Measurements from ENCODE around the gene BMPER. TPM values are rescaled to one million over a fixed set of nuclear protein-coding genes. Genes with fewer than 3 reads are reported as not detected.

The BMPER gene
- total RNA-seq, 1 experiment from 2014 or later = not detected

GRCh38 chr7:33973231-33974015, 68.1 kb downstream of the BMPER start:
- Mint-ChIP-seq H3K27me3 (ENCODE audit: insufficient read depth, unreplicated experiment) (no peaks in the 10 kb centered on the region), H3K9me3 (ENCODE audit: unreplicated experiment) (no peaks in the 10 kb centered on the region), H3K36me3 (ENCODE audit: insufficient read depth, unreplicated experiment) (no peaks in the 10 kb centered on the region), H3K4me1 (ENCODE audit: low read depth, unreplicated experiment) (no peaks in the 10 kb centered on the region), H3K27ac (ENCODE audit: unreplicated experiment) (no peak overlapping the region), H3K4me3 (ENCODE audit: unreplicated experiment) (no peak overlapping the region)
- Histone ChIP-seq H3K4me3 (ENCODE audit: low read depth, low read length) (no peak overlapping the region), H3K9me3 (0 out of 2 replicates have a peak, but pooled peaks cover 3% of the 10 kb centered on the region), H3K27me3 (replicated peaks; ENCODE audit: control insufficient read depth, insufficient read depth, low read length) (no peaks in the 10 kb centered on the region), H3K4me1 (no peaks in the 10 kb centered on the region), H3K36me3 (ENCODE audit: control insufficient read depth, insufficient read depth, low read length) (no peaks in the 10 kb centered on the region)
- no TSS peak for BruUV-seq (replicated peaks)
- ChIA-PET POLR2A (no interaction called here), CTCF (interaction anchor here (0.6 kb wide), 1 partner anchor 101 kb away, joined by 3 read pairs; no protein-coding TSS in a partner anchor)
- TF ChIP-seq CTCF (IDR thresholded peaks at IDR 0.05; ENCODE audit: insufficient read depth in 1 of 2, low read depth in 1 of 2, low read length in 1 of 2, severe bottlenecking in 1 of 2, unreplicated experiment in 1 of 2) = no peak
- DNase-seq = no peak
- intact Hi-C loops (cut with micrococcal nuclease; ENCODE audit: unreplicated experiment) = no loop called here

GRCh38 chr7:33979300-33979806, 74.0 kb downstream of the BMPER start:
- no peak overlapping the region for H3K4me3 Mint-ChIP-seq (ENCODE audit: unreplicated experiment)
- H3K27ac Mint-ChIP-seq (ENCODE audit: unreplicated experiment) = peak overlapping the region; percentile 40
- H3K4me3 ChIP-seq (ENCODE audit: low read depth, low read length) = no peak overlapping the region
- ChIA-PET POLR2A (no interaction called here), CTCF (interaction anchor here (1.0 kb wide), 1 partner anchor 47 kb away, joined by 3 read pairs; no protein-coding TSS in a partner anchor)
- H3K27me3 ChIP-seq (replicated peaks; ENCODE audit: control insufficient read depth, insufficient read depth, low read length) = no peaks in the 10 kb centered on the region
- intact Hi-C loops (cut with micrococcal nuclease; ENCODE audit: unreplicated experiment) = no loop called here
- no peak for TF ChIP-seq CTCF (IDR thresholded peaks at IDR 0.05; ENCODE audit: insufficient read depth in 1 of 2, low read depth in 1 of 2, low read length in 1 of 2, severe bottlenecking in 1 of 2, unreplicated experiment in 1 of 2)
- H3K36me3 Mint-ChIP-seq (ENCODE audit: insufficient read depth, unreplicated experiment) = no peaks in the 10 kb centered on the region
- DNase-seq = no peak
- H3K9me3 ChIP-seq = no peaks in the 10 kb centered on the region
- no TSS peak for BruUV-seq (replicated peaks)
- peaks cover 8% of the 10 kb centered on the region for H3K4me1 Mint-ChIP-seq (ENCODE audit: low read depth, unreplicated experiment)
- H3K9me3 Mint-ChIP-seq (ENCODE audit: unreplicated experiment) = peaks cover 5% of the 10 kb centered on the region
- peaks cover 18% of the 10 kb centered on the region; the same call in 1 of the 2 replicates for H3K4me1 ChIP-seq
- H3K27me3 Mint-ChIP-seq (ENCODE audit: insufficient read depth, unreplicated experiment) = no peaks in the 10 kb centered on the region
- H3K36me3 ChIP-seq (ENCODE audit: control insufficient read depth, insufficient read depth, low read length) = no peaks in the 10 kb centered on the region

DNA sequence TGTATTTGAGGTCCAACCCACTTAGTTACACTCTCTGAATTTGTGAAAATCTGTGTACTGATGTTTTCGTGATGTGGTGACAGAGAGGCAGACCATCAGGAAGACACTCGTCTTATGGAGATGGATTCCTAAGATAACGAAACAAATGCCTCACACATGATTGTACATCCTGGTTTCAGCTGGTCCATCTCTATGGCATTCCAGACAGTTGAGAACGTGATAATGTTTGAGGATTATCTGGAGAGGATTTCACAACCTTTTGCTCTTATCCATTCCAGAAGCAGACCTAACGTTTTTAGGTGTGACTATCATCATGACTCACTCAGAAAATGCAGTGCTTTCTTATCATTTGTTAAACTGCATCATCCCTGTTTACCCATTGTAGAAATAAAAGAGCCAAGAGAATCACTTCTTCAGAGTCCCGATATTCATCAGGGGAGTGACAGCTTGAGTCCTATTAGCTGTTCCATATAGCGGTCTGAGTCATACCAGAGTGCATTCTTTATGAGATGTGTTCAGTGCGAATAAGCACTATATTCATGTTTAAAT, 74.5 kb downstream of the BMPER start:
- H3K27me3 Mint-ChIP-seq (ENCODE audit: insufficient read depth, unreplicated experiment) = no peaks in the 10 kb centered on the region
- H3K36me3 ChIP-seq (ENCODE audit: control insufficient read depth, insufficient read depth, low read length) = no peaks in the 10 kb centered on the region
- H3K36me3 Mint-ChIP-seq (ENCODE audit: insufficient read depth, unreplicated experiment) = no peaks in the 10 kb centered on the region
- H3K27me3 ChIP-seq (replicated peaks; ENCODE audit: control insufficient read depth, insufficient read depth, low read length) = no peaks in the 10 kb centered on the region
- peaks cover 5% of the 10 kb centered on the region for H3K9me3 Mint-ChIP-seq (ENCODE audit: unreplicated experiment)
- CTCF ChIA-PET = no interaction called here
- POLR2A ChIA-PET = no interaction called here
- no peak overlapping the region for H3K4me3 Mint-ChIP-seq (ENCODE audit: unreplicated experiment)
- BruUV-seq (replicated peaks) = no TSS peak
- intact Hi-C loops (cut with micrococcal nuclease; ENCODE audit: unreplicated experiment) = no loop called here
- peak in 1 of 2 experiments; percentile 25 for DNase-seq
- TF ChIP-seq CTCF (IDR thresholded peaks at IDR 0.05; ENCODE audit: insufficient read depth in 1 of 2, low read depth in 1 of 2, low read length in 1 of 2, severe bottlenecking in 1 of 2, unreplicated experiment in 1 of 2) = no peak
- peaks cover 18% of the 10 kb centered on the region; the same call in 1 of the 2 replicates for H3K4me1 ChIP-seq
- H3K4me3 ChIP-seq (ENCODE audit: low read depth, low read length) = no peak overlapping the region
- H3K27ac Mint-ChIP-seq (ENCODE audit: unreplicated experiment) = peak overlapping the region; percentile 40
- no peaks in the 10 kb centered on the region for H3K9me3 ChIP-seq
- H3K4me1 Mint-ChIP-seq (ENCODE audit: low read depth, unreplicated experiment) = peaks cover 8% of the 10 kb centered on the region
